HG02981 (cell line): ENCODE results near the gene KRTAP4-7.
"Not testable (repeated sequence)": the region's sequence is repeated elsewhere in the genome, so short reads cannot be mapped to it uniquely, and the experiment has no call there.

Source experiments
- ATAC-seq: cut with Tn5 transposase; IDR thresholded peaks from one replicate; pipeline ENCODE4 v1.9.1; 2021; ENCODE audit warnings: mild to moderate bottlenecking, moderate library complexity; ENCODE audit not compliant: unreplicated experiment

Gene KRTAP4-7

GRCh38 chr17:41084100-41084856, at the start of gene KRTAP4-7:
TSS of gene KRTAP4-7 (plus strand) at chr17:41084150. CDS start at chr17:41084207, 57 bp downstream.
- ATAC-seq, result not testable (repeated sequence)

GRCh38 chr17:41034346-41034935, 49.5 kb upstream of the KRTAP4-7 start, which contains the start of gene KRTAP1-3:
TSS of gene KRTAP1-3 (minus strand) at chr17:41034874. CDS start at chr17:41034821, 53 bp downstream.
- not testable (repeated sequence) for ATAC-seq

- no peak for ATAC-seq
Observed at GRCh38 chr17:41037853-41038350, 46.0 kb upstream of the KRTAP4-7 start.

- ATAC-seq, result not testable (repeated sequence)
Observed at GRCh38 chr17:41040783-41041571, 43.0 kb upstream of the KRTAP4-7 start, which contains the start of gene KRTAP1-1. TSS of gene KRTAP1-1 (minus strand) at chr17:41041450. CDS start at chr17:41041397, 53 bp downstream.

GRCh38 chr17:41042953-41043352, 41.0 kb upstream of the KRTAP4-7 start:
- no peak for ATAC-seq

GRCh38 chr17:41046735-41047465, 37.0 kb upstream of the KRTAP4-7 start, which contains the start of gene KRTAP2-1:
TSS of gene KRTAP2-1 (minus strand) at chr17:41047316. CDS start at chr17:41047267, 49 bp downstream.
- ATAC-seq, result not testable (repeated sequence)

GRCh38 chr17:41048441-41048840, 35.5 kb upstream of the KRTAP4-7 start:
- no peak for ATAC-seq

- no peak for ATAC-seq
Observed at GRCh38 chr17:41049110-41049509, 34.8 kb upstream of the KRTAP4-7 start.

- ATAC-seq, result no peak
Observed at GRCh38 chr17:41052566-41052965, 31.4 kb upstream of the KRTAP4-7 start.

- ATAC-seq, result no peak
Observed at GRCh38 chr17:41054025-41054424, 29.9 kb upstream of the KRTAP4-7 start.

- not testable (repeated sequence) for ATAC-seq
Observed at GRCh38 chr17:41054556-41054955, 29.4 kb upstream of the KRTAP4-7 start.

- ATAC-seq, result not testable (repeated sequence)
Observed at GRCh38 chr17:41055130-41055529, 28.8 kb upstream of the KRTAP4-7 start, which contains the start of gene KRTAP2-2. TSS of gene KRTAP2-2 (minus strand) at chr17:41055230. CDS start at chr17:41055211, 19 bp downstream.

GRCh38 chr17:41057547-41057946, 26.4 kb upstream of the KRTAP4-7 start:
- no peak for ATAC-seq

- ATAC-seq, result no peak
Observed at GRCh38 chr17:41058741-41059140, 25.2 kb upstream of the KRTAP4-7 start.

- not testable (repeated sequence) for ATAC-seq
Observed at GRCh38 chr17:41059276-41060051, 24.5 kb upstream of the KRTAP4-7 start.

GRCh38 chr17:41060052-41060604, 23.8 kb upstream of the KRTAP4-7 start, which contains the start of gene KRTAP2-3:
TSS of gene KRTAP2-3 (minus strand) at chr17:41060114. CDS start at chr17:41060050, 64 bp downstream.
- ATAC-seq, result no peak

GRCh38 chr17:41061964-41062363, 22.0 kb upstream of the KRTAP4-7 start:
- ATAC-seq, result no peak

- no peak for ATAC-seq
Observed at GRCh38 chr17:41063449-41063848, 20.5 kb upstream of the KRTAP4-7 start.

GRCh38 chr17:41064301-41064700, 19.6 kb upstream of the KRTAP4-7 start:
- ATAC-seq, result no peak
